Colonic mucosa (tissue), 4 donors: ENCODE data around the gene WASL. TPM values are rescaled to one million over a fixed set of nuclear protein-coding genes. Genes with fewer than 3 reads are reported as not detected.

ENCODE experiments used
- DNase-seq: peaks from one replicate; pipeline ENCODE4 v3.0.0-alpha.2; 2020
- H3K27ac ChIP-seq: fragments of 200-600 bp; one replicate; pipeline ENCODE4 v1.8.0; 2021
- H3K27me3 ChIP-seq: fragments of 200-600 bp; one replicate; pipeline ENCODE4 v1.8.0; 2021
- H3K36me3 ChIP-seq: fragments of 200-600 bp; one replicate; pipeline ENCODE4 v1.8.0; 2021
- H3K4me1 ChIP-seq: fragments of 200-600 bp; one replicate; pipeline ENCODE4 v1.8.0; 2021; ENCODE audit warnings: mild to moderate bottlenecking
- H3K4me3 ChIP-seq: fragments of 200-600 bp; one replicate; pipeline ENCODE4 v1.8.0; 2021
- H3K9ac ChIP-seq, 2 donors: one replicate each; pipeline ENCODE4 v1.7.0; 2013; ENCODE audit warnings: control low read depth in 2 of 2, low read depth in 2 of 2, low read length in 2 of 2
- H3K9me3 ChIP-seq: fragments of 200-600 bp; one replicate; pipeline ENCODE4 v1.8.0; 2021
- intact Hi-C: fragments of 100-400 bp; cut with DNase I; formaldehyde crosslinking; loops from one replicate; pipeline ENCODE4 v1.14.1; 2022
- total RNA-seq, 2 donors: library from RNA; stranded (reverse); fragmentation: NEBNext Ultra II Directional in 1 of 2; extraction: Animal tissue kit (Norgen Biotek cat#: 25700) in 1 of 2; gene quantifications; one replicate each; pipeline ENCODE4 v1.2.1, GENCODE V29; 2021
- TF ChIP-seq, protein P1 (sequence below): fragments of 200-600 bp; IDR thresholded peaks from one replicate; pipeline ENCODE4 v1.8.0; 2022; ENCODE audit warnings: antibody characterized with exemption, mild to moderate bottlenecking
- donor health status: healthy.
- donor health status: DM: no; HTN: no; CAD: no.
- donor health status: DM: no; HTN: no; CAD: no.

Gene WASL
- total RNA-seq, 2 donors from 2014 or later = 54.9 to 126 TPM

DNA sequence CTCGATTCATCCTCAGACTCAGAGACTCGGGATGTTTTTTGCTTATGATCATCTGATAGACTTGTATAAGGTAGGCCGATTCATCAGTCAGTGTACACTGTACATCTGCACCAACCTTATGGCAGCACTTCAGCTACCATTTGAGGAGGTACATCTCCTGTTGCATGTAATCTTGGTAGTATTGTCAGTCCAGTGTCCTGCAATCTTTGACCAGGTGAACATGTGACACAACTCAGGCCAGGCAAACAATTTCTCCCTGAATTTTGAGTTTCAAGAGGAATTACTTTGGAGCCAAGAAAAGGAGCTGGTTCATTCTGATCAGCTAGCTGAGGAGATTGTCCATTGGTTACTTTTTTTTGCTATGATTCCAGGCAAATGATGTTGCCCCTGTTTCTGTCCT, 19.7 kb upstream of the WASL start:
- Histone ChIP-seq H3K27me3 (no peaks in the 10 kb centered on the region), H3K4me1 (no peaks in the 10 kb centered on the region), H3K9me3 (no peaks in the 10 kb centered on the region), H3K4me3 (no peak overlapping the region), H3K27ac (no peak overlapping the region), H3K9ac (no peak overlapping the region), H3K36me3 (no peaks in the 10 kb centered on the region)
- TF ChIP-seq, protein P1, sequence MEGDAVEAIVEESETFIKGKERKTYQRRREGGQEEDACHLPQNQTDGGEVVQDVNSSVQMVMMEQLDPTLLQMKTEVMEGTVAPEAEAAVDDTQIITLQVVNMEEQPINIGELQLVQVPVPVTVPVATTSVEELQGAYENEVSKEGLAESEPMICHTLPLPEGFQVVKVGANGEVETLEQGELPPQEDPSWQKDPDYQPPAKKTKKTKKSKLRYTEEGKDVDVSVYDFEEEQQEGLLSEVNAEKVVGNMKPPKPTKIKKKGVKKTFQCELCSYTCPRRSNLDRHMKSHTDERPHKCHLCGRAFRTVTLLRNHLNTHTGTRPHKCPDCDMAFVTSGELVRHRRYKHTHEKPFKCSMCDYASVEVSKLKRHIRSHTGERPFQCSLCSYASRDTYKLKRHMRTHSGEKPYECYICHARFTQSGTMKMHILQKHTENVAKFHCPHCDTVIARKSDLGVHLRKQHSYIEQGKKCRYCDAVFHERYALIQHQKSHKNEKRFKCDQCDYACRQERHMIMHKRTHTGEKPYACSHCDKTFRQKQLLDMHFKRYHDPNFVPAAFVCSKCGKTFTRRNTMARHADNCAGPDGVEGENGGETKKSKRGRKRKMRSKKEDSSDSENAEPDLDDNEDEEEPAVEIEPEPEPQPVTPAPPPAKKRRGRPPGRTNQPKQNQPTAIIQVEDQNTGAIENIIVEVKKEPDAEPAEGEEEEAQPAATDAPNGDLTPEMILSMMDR = no peak
- no peak for DNase-seq
- intact Hi-C loops = no loop called here

DNA sequence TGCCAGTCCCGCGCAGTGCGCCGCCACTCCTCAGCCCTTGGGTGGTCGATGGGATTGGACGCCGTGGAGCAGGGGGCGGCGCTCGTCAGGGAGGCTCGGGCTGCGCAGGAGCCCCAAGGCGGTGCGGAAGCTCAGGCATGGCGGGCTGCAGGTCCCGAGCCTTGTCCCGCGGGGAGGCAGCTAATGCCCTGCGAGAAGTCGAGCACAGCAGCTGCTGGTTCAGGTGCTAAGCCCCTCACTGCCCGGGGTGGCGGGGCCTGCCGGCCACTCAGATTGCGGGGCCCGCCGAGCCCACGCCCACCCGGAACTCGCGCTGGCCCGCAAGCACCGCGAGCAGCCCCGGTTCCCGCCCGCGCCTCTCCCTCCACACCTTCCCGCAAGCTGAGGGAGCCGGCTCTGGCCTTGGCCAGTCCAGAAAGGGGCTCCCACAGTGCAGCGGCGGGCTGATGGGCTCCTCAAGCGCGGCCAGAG, 14.4 kb upstream of the WASL start:
- Histone ChIP-seq H3K36me3 (no peaks in the 10 kb centered on the region), H3K4me3 (no peak overlapping the region), H3K27me3 (no peaks in the 10 kb centered on the region), H3K9ac (no peak overlapping the region), H3K4me1 (no peaks in the 10 kb centered on the region), H3K9me3 (no peaks in the 10 kb centered on the region), H3K27ac (no peak overlapping the region)
- no peak for DNase-seq
- intact Hi-C loops = no loop called here
- TF ChIP-seq, protein P1 = no peak

DNA sequence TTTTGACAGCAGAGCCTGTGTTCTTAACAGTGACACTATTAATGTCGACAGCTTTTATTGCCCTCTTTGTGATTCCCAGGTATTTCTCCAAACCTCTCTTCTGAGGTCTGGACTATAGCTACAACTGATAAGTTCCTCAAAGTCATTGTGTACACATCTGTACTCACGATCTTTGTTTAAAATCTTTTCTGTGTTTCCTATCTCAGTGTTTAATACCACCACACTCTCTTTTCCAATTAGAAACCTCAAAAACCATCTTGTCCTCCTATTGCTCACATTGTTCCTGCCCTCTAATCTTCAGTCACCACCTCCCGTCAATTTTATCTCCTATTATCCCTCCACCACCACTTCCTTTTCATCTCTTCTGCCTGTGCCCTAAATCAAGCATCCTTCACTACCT, 12.9 kb upstream of the WASL start:
- DNase-seq = no peak
- Histone ChIP-seq H3K4me1 (no peaks in the 10 kb centered on the region), H3K9ac (no peak overlapping the region), H3K4me3 (no peak overlapping the region), H3K27me3 (no peaks in the 10 kb centered on the region), H3K36me3 (no peaks in the 10 kb centered on the region), H3K9me3 (no peaks in the 10 kb centered on the region), H3K27ac (no peak overlapping the region)
- TF ChIP-seq, protein P1 = no peak
- intact Hi-C loops = no loop called here

DNA sequence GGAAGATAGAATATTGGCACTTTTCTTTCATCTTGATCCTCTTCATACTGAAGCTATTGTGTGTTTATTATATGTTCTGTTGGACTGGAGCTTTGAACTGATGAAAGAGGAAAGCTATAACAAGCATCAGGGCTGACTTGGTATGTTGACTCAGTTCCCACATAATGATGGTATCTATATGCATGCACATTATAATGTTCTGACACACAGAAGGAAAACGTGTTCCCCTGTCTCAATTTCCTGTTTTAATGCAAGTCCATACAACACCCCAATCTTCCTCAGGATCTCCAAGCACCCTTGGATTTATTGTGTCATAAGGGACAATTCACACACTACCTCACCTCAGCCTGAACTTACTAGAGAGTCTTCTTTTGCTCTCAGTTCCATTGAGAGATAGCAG, 8.3 kb upstream of the WASL start:
- DNase-seq = no peak
- TF ChIP-seq, protein P1 = no peak
- H3K4me3 ChIP-seq = no peak overlapping the region
- H3K4me1 ChIP-seq = no peaks in the 10 kb centered on the region
- H3K27me3 ChIP-seq = no peaks in the 10 kb centered on the region
- H3K36me3 ChIP-seq = no peaks in the 10 kb centered on the region
- no peak overlapping the region for H3K9ac ChIP-seq
- H3K9me3 ChIP-seq = no peaks in the 10 kb centered on the region
- intact Hi-C loops = no loop called here
- no peak overlapping the region for H3K27ac ChIP-seq

DNA sequence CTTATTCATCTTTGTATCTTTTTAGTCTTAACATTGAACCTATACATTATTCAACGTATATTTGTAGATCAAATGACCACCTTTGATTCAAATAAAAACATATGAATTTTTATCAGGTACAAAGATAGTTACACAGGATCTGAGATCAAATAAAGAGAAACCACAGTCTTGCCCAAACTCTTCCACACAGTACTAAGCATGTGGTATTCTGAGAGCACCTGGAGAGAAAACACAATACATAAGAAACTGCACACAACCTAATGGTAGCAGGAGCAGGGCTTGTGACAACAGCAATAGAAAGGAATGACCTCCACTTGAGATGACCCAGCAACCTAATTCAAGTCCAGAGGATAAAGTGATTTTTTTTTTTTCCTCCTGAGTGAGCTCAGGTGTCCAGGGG, 6.5 kb upstream of the WASL start:
- H3K27me3 ChIP-seq = no peaks in the 10 kb centered on the region
- H3K27ac ChIP-seq = no peak overlapping the region
- TF ChIP-seq, protein P1 = no peak
- DNase-seq = no peak
- no peak overlapping the region for H3K9ac ChIP-seq
- no peaks in the 10 kb centered on the region for H3K36me3 ChIP-seq
- intact Hi-C loops = no loop called here
- H3K4me1 ChIP-seq = no peaks in the 10 kb centered on the region
- no peak overlapping the region for H3K4me3 ChIP-seq
- no peaks in the 10 kb centered on the region for H3K9me3 ChIP-seq
